Colonic mucosa (tissue), 4 donors: ENCODE measurements around the gene STAB2. TPM values are rescaled to one million over a fixed set of nuclear protein-coding genes. Genes with fewer than 3 reads are reported as not detected.

Source experiments
- DNase-seq: peaks from one replicate; pipeline ENCODE4 v3.0.0-alpha.2; 2020
- H3K27ac ChIP-seq: fragments of 200-600 bp; one replicate; pipeline ENCODE4 v1.8.0; 2021
- H3K27me3 ChIP-seq: fragments of 200-600 bp; one replicate; pipeline ENCODE4 v1.8.0; 2021
- H3K36me3 ChIP-seq: fragments of 200-600 bp; one replicate; pipeline ENCODE4 v1.8.0; 2021
- H3K4me1 ChIP-seq: fragments of 200-600 bp; one replicate; pipeline ENCODE4 v1.8.0; 2021; ENCODE audit warnings: mild to moderate bottlenecking
- H3K4me3 ChIP-seq: fragments of 200-600 bp; one replicate; pipeline ENCODE4 v1.8.0; 2021
- H3K9ac ChIP-seq, 2 donors: one replicate each; pipeline ENCODE4 v1.7.0; 2013; ENCODE audit warnings: control low read depth in 2 of 2, low read depth in 2 of 2, low read length in 2 of 2
- H3K9me3 ChIP-seq: fragments of 200-600 bp; one replicate; pipeline ENCODE4 v1.8.0; 2021
- CTCF ChIP-seq: fragments of 200-600 bp; IDR thresholded peaks from one replicate; pipeline ENCODE4 v1.8.0; 2022; ENCODE audit warnings: antibody characterized with exemption, mild to moderate bottlenecking
- intact Hi-C: fragments of 100-400 bp; cut with DNase I; formaldehyde crosslinking; loops from one replicate; pipeline ENCODE4 v1.14.1; 2022
- total RNA-seq, 2 donors: library from RNA; stranded (reverse); fragmentation: NEBNext Ultra II Directional in 1 of 2; extraction: Animal tissue kit (Norgen Biotek cat#: 25700) in 1 of 2; gene quantifications; one replicate each; pipeline ENCODE4 v1.2.1, GENCODE V29; 2021
- donor health status: healthy.
- donor health status: DM: no; HTN: no; CAD: no.
- donor health status: DM: no; HTN: no; CAD: no.

The STAB2 gene
- total RNA-seq, 2 donors from 2014 or later = 0.56 to 1.0 TPM

DNA sequence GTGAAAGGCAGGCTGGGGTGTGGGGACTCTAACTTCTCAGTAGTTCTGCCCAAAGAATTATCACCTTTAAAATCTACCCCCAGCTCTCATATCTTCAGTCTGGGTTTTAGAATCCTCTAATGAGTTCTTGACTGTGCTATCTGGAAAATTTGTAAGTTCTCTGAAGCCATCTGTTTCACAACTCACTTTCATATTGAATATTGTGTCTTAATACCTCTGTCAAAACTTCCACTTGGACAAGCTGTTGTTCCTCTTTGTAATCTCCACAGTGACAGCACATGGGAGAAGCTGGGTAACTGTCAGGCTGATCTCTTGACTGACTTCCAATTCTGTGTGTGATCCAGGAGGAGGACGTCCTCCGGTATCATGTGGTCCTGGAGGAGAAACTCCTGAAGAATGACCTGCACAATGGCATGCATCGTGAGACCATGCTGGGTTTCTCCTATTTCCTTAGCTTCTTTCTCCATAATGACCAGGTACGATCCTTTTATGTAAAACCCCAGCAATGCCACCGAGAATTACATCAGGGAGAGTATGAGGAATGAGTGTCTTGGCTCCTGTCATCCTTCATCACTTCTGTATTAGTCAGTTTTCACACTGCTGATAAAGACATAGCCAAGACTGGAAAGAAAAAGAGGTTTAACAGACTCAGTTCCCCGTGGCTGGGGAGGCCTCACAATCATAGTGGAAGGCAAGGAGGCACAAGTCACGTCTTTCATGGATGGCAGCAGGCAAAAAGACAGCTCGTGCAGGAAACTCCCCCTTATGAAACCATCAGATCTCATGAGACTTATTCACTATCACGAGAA, 111.9 kb downstream of the STAB2 start:
- H3K9ac ChIP-seq = no peak overlapping the region
- H3K27ac ChIP-seq = no peak overlapping the region
- no peaks in the 10 kb centered on the region for H3K4me1 ChIP-seq
- intact Hi-C loops = no loop called here
- no peak for TF ChIP-seq CTCF
- no peaks in the 10 kb centered on the region for H3K27me3 ChIP-seq
- no peaks in the 10 kb centered on the region for H3K36me3 ChIP-seq
- H3K9me3 ChIP-seq = no peaks in the 10 kb centered on the region
- DNase-seq = no peak
- no peak overlapping the region for H3K4me3 ChIP-seq

GRCh38 chr12:103705098-103705497, 118.0 kb downstream of the STAB2 start:
- no peaks in the 10 kb centered on the region for H3K9me3 ChIP-seq
- no peaks in the 10 kb centered on the region for H3K27me3 ChIP-seq
- no peak overlapping the region for H3K4me3 ChIP-seq
- H3K4me1 ChIP-seq = no peaks in the 10 kb centered on the region
- no peak overlapping the region for H3K27ac ChIP-seq
- no peak for DNase-seq
- no peaks in the 10 kb centered on the region for H3K36me3 ChIP-seq
- intact Hi-C loops = no loop called here
- no peak overlapping the region for H3K9ac ChIP-seq
- TF ChIP-seq CTCF = no peak

- intact Hi-C loops = no loop called here
- Histone ChIP-seq H3K27me3 (no peaks in the 10 kb centered on the region), H3K36me3 (no peaks in the 10 kb centered on the region), H3K9me3 (no peaks in the 10 kb centered on the region), H3K4me1 (no peaks in the 10 kb centered on the region), H3K4me3 (no peak overlapping the region), H3K9ac (no peak overlapping the region), H3K27ac (no peak overlapping the region)
- TF ChIP-seq CTCF = peak; percentile 16
- DNase-seq = no peak
Measured at GRCh38 chr12:103705927-103706326, 118.9 kb downstream of the STAB2 start.

DNA sequence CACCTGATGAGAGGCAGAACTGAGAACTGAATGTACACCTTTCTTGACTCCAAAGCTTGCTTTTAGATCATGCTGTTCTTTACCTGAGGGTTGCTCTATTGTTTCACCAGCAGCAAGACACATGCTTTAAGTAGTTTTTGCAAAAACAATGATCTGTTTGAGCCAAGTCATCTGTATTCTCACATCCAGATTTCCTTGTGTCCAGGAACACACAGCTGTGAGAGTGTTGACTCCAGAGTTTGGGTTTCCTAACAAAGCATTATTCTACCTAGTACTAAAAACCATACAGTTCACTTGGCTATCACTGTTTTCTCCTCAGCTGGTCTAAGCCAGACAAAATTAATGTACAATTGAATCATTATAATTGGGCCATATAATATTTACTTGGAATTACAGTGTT, 120.4 kb downstream of the STAB2 start:
- Histone ChIP-seq H3K9ac (no peak overlapping the region), H3K4me1 (no peaks in the 10 kb centered on the region), H3K9me3 (no peaks in the 10 kb centered on the region), H3K27me3 (no peaks in the 10 kb centered on the region), H3K27ac (no peak overlapping the region), H3K36me3 (no peaks in the 10 kb centered on the region), H3K4me3 (no peak overlapping the region)
- TF ChIP-seq CTCF = no peak
- intact Hi-C loops = no loop called here
- no peak for DNase-seq

DNA sequence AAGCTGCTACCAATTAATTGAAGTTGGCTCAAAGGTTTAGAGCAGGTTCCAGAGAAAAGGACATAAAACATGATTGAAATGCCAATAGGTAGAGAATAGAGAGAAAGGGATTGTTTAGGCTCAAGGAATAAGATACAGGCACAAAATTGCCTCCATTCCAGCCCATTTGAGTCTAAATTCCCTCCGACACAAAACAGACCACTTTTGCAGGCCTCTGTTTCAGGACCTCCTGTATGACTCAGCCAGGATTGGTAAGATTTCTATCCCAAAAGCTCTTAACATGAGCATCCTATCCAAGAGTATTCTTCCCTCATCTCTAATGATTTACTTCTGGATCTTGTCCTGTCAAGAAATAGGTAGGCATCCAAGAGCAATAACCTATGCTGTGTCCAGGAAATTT, 123.5 kb downstream of the STAB2 start:
- Histone ChIP-seq H3K9ac (no peak overlapping the region), H3K9me3 (no peaks in the 10 kb centered on the region), H3K36me3 (no peaks in the 10 kb centered on the region), H3K4me3 (no peak overlapping the region), H3K27me3 (no peaks in the 10 kb centered on the region), H3K27ac (no peak overlapping the region), H3K4me1 (no peaks in the 10 kb centered on the region)
- TF ChIP-seq CTCF = no peak
- intact Hi-C loops = no loop called here
- no peak for DNase-seq
